Stimulated activated CD8-positive, alpha-beta memory T cell treated with anti-CD3 and anti-CD28 coated beads, Interleukin-15, amount 100 ng/mL, for 1 hour (primary cell): ENCODE results near the gene RFPL2.

Experiments used
- DNase-seq: peaks from one replicate; pipeline ENCODE4 v3.0.0-alpha.2; 2020; ENCODE audit warnings: low read depth

The RFPL2 gene

DNA sequence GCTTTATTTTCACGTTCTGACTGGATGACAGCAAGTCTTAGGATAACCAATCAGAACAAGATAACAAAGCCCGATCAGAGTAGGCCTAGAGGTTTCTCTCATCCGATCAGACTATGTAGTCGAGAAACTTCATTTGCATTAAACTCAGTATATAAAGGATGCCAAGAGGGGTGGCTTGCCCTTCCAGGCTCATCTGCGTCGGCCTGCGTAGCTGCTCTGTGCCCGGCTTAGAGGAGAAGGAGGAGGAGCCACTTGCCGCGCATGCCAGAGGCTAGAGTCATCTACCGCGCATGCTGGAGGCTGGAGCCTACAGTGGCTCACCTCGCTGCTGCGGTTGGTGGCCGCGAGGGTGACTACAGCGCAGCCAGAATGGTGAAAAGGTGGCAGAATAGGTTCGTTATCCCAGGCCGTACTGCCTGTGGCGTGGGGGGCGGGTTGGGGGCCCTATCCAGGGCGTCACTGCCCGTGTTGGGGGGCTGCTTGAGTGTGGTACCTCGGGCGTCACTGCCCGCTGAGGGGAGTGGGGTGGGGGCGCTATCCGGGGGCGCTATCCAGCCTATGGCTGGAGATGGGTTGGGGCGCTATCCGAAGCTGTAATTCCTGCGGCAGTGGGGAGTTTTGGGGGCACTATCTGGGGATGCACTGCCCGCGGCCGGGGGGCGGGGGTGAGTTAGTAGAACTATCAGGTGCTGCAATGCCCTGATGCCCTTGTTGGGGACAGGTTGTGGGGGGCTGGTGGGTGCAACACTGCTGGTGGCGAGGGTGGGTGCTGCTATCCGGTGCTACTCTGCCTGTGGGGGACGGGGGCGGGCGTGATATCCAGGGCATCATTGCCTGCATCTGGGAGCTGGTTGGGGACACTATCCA lies at the start of gene RFPL2:
TSS of gene RFPL2 (minus strand) at position 218 of the 867 bp plus-strand sequence. CDS start 2,622 bp downstream, outside the sequence.
- DNase-seq, result no peak

DNA sequence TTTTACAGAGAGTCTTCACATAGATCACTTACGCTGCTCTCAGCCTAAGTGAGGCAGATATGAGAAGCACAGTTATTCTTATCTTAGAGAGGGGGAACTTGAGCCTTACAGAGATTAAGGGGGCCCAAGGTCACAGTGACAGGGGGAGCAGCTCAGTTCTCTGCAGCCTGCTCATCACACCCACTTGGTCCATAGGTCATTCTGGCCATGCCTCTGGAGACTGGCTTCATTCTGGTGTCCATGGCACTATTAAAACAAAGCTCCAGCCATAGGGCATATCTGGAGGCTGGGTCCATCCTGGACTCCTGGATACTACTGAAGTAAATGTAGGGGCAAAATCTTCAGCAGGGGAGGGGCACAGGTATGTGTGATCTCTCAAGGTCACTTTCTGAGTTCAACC lies 44.4 kb upstream of the RFPL2 start:
- DNase-seq, result no peak

DNA sequence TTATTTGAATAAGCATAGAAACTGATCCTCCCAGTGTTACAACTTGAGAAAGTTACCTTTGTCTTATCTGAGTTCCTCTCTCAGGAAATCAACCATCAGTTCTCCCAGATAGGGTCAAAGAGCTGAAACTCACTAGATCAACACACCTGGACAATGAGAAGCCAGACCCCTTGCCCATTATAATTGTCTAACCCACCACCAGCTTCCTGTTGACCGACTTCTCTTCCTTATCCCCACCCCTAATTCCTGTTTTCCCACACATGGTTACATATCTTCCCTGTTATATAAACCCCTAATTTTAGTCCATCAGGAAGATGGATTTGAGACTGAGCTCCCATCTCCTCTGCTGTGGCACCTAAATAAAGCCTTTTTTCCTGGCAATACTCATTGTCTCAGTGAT lies 43.4 kb upstream of the RFPL2 start:
- no peak for DNase-seq

DNA sequence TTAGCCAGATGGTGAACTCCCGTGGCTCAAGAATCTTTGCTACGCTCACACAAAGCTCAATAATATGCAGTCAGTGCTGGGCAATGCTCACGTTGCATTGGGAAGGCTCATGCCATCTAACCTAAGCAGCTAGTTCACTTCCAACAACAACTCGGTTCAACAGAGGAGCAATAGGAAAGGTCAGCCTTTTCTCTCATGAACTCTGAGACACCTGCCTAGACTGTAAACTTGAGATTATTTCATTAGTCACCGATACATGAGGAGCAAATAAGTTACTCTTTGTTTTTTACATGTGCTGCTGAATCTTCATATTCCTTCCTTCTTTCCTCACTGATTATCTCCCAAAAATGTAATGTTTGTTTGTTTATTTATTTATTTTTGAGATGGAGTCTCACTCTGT lies 41.3 kb upstream of the RFPL2 start:
- DNase-seq, result no peak

DNA sequence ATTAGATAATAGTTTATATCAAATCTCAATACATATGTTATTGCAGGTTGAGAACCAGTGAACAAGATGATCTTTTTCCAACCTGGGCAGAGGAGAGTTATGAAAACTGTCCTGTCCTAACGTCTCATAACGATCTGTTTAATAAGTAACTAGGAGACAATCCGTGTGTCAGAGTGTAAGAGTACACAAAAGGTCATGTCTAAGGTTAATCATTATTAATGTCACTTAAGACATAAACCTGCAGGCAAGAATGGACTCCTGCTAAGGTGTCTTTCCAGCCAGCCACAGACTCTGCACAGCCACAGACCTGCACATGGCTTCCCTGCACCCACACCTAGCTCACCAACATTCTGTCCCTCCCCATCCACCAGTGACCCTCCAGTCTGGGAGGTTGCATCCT lies 40.2 kb upstream of the RFPL2 start:
- DNase-seq, result no peak

DNA sequence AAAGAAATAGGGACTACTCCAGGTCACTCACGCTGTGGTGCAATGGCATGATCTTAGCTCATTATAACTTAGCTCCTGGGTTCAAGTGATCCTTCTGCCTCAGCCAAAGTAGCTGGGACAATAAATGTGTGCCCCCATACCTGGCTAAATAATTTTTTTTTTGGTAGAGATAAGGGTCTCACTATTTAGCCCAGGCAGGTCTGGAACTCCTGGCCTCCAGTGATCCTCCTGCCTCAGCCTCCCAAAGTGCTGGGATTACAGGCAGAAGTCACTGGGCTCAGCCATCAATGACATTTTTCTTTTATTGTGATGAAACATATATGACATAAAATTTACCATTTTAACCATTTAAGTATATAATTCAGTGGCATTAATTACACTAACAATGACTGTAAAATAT lies 39.7 kb upstream of the RFPL2 start:
- DNase-seq, result no peak

DNA sequence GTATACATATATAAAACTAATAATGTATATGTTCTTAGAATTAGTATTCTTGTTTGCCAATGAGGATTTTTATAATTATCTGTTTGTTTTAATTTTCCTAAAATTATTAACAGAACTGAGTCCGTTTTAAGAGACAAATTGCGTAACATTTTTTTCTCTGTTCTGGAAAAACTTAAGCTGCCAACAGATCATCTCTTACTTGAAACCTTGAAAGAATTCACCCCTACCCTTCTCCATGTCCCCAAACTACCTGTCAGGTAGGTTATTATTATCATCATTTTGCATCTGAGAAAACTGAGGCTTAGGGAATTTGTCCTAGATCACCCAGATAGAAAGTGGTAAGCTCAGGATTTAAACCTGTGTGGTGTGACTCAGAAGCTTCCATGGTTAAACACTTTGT lies 35.6 kb upstream of the RFPL2 start:
- DNase-seq, result no peak

DNA sequence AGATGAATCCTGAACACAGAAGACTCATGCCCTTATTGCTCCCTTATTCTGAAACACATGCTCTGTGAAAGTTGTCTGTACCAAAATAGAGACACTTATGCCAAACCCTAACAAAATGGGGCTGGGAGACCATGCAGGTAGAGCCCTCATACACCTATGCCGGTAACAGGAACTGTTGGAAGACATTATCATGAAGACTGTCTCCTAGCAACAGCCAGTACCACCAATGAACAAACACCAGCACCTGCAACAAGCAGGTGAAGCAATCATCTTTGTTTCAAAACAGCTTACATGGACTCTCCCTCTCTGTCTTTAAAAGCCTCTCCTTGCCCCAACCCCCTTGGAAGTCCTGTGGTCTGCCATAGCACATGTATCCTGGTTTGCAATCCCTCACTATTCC lies 33.0 kb upstream of the RFPL2 start:
- DNase-seq, result no peak

DNA sequence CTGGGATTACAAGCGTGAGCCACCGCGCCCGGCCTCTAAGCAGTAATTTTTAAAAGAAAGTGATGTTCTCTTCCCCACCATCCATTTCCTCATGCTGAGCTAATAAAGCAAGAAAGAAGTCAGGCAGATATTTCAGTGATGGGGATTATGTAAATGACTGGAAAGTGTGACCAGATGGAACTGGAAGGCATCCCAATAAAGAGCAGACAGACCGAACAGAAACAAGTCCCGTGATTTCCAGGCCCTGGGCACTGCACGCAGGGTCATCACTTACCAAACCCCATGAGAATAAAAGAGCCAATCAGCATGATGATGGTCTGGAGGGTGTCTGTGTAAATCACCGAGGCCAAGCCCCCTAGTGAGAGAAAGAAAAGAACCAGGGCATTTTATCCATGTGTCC lies 32.1 kb upstream of the RFPL2 start:
- DNase-seq, result no peak

DNA sequence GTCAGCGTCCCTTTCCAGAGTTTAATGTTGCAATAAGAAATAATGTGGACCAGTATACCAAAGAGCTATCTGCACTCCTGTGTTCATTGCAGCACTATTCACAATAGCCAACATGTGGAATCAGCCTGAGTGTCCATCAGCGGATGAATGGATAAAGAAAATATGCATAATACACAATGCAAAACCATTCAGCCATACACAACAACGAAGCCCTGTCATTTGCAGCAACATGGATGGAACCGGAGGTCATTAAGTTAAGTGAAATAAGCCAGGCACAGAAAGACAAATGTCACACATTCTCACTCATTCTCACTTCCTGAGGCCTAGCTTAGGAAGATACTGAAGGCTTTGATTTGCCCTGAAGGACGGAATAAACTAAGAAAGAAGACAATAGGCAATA lies 28.2 kb upstream of the RFPL2 start:
- DNase-seq, result no peak

DNA sequence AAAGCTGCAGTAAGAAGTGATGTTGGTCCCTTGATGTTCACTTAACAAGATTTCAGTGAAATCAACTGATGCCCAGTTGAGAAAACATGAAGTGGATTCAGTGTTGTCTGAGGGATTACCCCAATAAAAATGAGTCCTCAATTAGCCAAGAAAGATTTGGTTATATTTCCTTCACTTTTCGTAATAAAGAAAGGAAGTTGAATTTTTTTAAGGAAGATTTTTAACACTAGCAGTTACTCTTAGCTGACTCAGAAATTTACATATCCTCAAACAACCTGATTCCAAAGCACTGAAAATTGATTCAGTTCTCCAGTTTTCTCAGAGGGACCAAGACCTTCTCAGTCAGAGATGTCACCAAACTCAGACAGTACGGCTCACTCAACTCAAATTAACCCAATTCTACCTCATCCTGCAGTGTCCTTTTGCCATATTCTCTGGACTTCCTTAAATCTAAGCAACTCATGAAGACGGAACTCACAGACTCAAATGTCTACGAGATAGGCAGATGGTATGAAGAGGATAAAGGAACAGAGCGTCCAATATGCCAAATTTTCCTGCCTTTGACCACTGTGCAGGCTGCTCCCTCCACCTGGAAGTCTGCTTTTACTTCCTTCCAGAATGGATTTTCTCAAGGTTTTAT lies 27.4 kb upstream of the RFPL2 start:
- no peak for DNase-seq

DNA sequence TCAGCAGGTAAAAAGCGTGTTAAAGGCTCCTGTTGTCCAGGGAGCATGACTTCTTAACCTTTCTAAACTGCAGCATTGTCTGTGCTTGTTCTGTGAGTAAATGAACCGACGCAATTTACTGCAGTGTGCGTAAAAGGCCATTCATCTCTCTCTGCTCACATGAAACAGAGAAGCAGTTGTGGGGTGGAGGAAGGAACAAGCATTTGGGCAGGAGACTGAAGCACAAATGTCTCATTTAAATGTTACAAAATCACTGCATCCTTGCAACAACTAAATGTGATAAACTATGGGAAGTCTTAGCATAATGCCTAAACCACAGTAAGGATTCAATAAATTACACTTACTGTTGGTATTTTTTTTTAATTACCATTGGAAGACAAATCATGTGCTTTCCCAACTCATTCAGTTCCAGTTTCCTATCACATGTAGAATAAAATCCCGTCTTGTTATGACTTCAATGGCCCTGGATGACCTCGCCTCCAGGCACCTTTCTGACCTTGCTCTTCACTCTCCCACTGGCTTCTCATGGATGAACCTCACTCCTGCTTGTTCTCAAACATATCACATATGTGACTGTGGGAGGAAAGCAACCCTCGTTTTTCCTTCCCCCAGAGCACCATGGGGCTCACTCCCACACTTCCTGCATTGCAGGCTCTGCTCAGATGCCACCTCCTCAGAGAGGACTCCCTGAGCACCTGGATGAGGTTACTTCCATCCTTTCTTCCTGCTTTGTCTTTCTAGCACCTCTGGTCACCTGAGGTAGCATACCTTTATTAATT lies 21.6 kb upstream of the RFPL2 start:
- DNase-seq, result no peak

DNA sequence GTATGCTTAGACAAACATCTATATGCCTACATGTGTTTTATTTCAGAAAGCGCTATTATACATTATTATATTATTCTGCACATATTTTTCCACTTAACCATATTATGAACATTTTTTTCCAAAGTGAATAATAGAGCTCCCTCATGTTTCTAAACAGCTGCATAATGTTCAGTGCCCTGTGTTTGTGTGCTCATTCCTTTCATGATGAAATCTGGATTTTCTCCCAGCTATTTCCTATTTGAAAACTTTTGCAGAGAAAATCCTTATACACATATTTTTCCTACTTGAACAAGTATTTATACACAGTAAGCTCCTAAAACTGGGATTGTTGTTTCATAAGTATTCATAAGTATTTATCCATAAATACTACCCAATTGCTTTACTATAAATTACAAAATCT lies 18.1 kb upstream of the RFPL2 start:
- no peak for DNase-seq

DNA sequence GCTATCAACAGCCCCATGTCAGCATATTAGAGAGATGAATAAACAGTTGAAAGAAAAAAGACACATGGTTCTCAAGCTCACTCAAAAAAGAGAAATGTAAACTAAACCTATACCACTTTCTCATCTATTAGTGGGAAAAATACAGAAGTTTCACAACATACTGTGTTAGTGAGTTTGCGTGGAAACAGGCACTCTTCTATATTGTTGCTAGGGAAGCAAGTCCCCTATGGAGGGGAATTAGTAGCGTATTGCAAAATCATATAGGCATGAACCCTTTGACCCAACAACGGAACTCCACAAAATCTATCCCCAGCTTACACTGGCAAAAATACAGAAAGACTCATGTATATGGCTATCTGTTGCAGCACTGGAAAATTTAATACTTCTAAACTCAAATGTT lies 14.2 kb upstream of the RFPL2 start:
- no peak for DNase-seq

DNA sequence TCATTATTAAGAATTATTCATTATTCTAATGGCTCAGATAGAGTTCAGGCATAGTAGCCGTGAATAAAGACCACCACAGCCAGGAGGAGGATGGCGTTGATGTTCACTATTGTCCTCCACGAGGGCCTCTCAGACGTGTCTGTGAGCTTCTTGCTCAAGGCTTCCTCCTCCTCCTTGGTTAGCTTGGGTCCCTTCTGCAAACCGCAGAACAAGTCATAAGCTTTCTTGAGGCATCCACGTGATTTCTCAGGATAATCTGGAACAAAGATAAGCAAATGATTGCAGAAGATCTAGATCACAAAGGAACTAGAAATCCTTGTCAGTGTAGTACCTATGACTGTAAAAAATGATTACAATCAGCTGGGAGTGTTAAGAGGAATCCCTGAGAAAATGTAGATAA lies 13.6 kb upstream of the RFPL2 start:
- DNase-seq, result no peak

DNA sequence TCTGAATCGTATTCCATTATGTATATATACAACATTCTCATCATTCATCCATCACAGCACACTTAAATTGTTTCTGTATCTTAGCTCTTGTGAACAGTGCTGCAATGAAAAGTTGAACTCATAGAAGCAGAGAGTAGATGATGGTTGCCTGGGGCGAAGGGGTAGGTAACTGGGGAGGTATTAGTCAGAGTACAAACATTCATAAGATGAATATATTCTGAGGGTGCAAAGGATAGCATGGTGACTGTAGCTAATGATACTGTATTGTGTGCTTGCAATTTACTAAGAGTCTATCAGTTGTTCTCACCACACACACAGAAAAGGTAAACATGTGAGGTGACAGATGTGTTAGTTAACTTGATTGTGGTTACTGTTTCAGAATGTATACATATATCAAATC lies 12.6 kb upstream of the RFPL2 start:
- DNase-seq, result no peak

DNA sequence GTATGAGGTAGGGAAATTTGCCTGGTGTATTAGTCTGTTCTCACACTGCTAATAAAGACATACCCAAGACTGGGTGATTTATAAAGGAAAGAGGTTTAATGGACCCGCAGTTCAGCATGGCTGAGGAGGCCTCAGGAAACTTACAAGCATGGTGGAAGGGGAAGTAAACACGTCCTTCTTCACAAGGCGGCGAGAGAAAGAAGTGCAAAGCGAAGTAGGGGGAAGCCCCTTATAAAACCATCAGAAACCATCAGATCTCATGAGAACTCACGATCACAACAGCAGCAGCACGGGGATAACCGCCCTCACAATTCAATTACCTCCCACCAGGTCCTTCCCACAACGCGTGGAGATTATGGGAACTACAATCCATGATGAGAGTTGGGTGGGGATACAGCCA lies 12.0 kb upstream of the RFPL2 start:
- no peak for DNase-seq

DNA sequence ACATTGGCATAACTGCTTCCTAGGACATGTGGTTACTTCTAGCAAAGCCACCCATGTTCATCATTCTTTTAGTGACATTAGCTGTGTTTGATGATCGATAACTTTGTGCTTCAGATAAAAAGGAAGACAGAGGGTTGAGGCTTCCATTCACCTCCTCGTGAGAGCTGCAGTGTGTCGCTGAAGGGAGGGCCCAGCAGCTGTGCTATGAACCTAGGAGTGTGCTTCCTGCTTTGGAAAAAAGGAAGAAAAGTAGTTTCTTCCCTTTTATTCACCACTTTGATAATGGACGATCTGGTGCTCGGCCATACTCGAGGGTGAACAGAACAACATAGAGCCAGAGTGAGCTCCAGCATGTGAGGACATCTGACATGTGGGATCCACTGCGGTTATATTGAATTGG lies 6.1 kb upstream of the RFPL2 start:
- no peak for DNase-seq

DNA sequence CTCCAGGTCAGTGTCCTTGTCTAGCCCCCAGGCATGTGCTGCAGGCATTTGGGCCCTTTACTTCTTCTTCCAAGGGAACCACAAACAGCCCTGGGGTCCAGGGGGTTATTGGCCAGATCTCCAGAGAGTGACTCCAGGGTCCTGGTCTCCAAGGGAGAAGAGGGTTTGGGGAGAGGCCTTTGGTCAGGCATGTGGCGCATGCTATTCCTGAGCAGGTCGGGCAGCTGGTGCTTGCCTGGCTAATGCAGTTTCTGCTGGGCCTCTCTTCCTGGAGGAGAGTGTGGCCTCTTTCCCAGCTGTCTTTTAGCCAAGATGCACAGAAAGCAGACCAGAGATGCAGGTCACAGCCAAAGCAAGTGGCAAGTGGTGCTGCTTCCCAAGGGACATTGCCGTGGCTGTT lies 3.8 kb upstream of the RFPL2 start:
- DNase-seq, result no peak

DNA sequence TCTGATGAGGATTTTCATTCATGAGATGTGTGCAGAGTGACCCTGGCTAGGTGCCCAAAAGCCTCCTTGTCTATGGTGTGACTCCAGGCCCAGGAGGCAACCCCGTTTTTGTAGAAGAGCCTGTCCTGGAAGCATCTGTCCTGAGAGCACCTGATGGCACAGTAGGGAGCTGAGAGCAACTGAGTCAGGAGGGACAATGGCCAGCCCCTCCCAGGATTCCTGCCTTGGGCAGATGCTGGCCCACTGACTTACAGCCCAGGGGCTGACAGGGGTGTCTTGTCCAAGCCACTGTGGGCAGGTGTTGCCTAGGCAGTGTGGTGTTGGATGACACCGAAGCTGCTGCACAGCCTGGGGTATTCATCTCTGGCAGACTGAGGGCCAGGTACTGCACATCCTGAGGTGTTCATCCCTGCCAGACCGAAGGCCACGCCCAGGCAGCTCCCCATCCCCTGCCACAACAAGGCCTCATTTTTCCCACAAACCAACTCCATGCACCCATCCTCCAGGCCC lies 3.2 kb upstream of the RFPL2 start:
- DNase-seq, result no peak

DNA sequence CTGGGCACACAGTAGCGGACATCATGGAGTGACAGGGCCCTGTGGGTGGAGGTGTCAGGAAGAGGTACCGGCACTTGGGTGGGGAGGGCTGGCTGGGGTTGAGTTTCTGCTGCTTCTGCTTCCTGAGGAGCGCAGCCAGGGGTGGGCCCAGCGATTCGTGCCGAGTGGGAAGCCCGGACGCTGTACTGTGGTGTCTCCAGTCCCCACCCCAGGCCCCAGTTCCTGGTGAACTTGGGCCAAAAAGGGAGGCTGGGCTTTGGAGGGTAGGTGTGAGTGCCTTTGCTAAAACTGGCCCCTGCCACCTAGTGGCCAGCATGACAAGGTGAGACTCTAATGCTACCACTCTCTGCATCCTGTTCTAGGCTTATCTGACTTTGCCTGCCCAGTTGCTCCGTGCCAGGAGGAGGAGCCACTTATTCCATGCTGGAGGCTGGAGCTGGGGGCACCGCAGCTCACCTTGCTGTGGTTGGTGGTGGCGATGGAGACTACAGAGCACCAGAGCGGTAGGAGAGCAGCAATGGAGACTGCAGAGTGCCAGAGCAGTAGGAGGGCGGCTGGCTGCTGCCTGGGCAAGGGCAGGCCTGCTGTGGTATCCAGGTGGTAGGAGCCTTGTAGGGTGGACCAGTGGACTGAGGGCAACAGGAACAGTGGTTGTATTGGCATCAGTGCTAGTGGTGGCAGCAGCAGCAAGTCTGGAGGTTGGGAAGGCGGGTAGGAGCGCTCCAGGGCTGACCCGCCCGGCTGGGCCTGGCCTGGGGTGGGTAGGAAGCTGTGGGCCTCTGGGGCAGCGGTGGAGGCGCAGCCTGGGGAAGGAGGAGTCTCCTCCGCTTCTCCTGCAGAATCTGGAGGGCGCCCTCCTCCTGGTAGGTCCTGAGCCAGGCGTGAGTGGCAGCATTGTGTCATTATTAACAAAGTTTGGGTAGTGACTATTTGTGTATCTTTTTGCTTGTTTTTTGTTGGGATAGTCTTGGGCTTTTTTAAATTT lies 2.2 kb upstream of the RFPL2 start:
- no peak for DNase-seq
